CD4-positive, CD25-positive, alpha-beta regulatory T cell (primary cell): ENCODE results near the gene PUM1. TPM values are rescaled to one million over a fixed set of nuclear protein-coding genes. Genes with fewer than 3 reads are reported as not detected.
"Not testable (repeated sequence)": the region's sequence is repeated elsewhere in the genome, so short reads cannot be mapped to it uniquely, and the experiment has no call there.

ENCODE experiments used
- ATAC-seq, 2 donors: fragments of 150-1000 bp; cut with Tn5 transposase; one replicate each; pipeline ENCODE4 v1.10.0; 2021; ENCODE audit warnings: low read depth in 2 of 2, moderate number of reproducible peaks in 2 of 2, moderate library complexity in 1 of 2
- DNase-seq, 3 donors: peaks; one replicate each; pipeline versions ENCODE4 v3.0.0 to v3.0.0-alpha.2; 2012 to 2022; ENCODE audit warnings: mixed read lengths in 1 of 3
- H3K27ac ChIP-seq: one replicate; pipeline ENCODE4 v1.7.0; 2013; ENCODE audit warnings: mild to moderate bottlenecking, low read length; ENCODE audit not compliant: insufficient read depth, poor library complexity, severe bottlenecking
- H3K27me3 ChIP-seq: one replicate; pipeline ENCODE4 v1.7.0; 2013; ENCODE audit warnings: low read length; ENCODE audit not compliant: control insufficient read depth, insufficient read depth
- H3K36me3 ChIP-seq: one replicate; pipeline ENCODE4 v1.7.0; 2013; ENCODE audit warnings: mild to moderate bottlenecking, low read length, moderate library complexity; ENCODE audit not compliant: control insufficient read depth, insufficient read depth
- H3K4me1 ChIP-seq: 2 replicates; pipeline ENCODE4 v1.7.0; 2013; ENCODE audit warnings: mild to moderate bottlenecking, low read length; ENCODE audit not compliant: insufficient read depth, control insufficient read depth, poor library complexity, severe bottlenecking
- H3K4me3 ChIP-seq: one replicate; pipeline ENCODE4 v1.7.0; 2013; ENCODE audit warnings: low read depth, mild to moderate bottlenecking, low read length, moderate library complexity
- H3K9me3 ChIP-seq, 2 experiments: 1 replicate in 1 of 2; 2 replicates in 1 of 2; pipeline ENCODE4 v1.7.0; 2013; ENCODE audit warnings: low read length in 2 of 2, mild to moderate bottlenecking in 1 of 2, moderate library complexity in 1 of 2; ENCODE audit not compliant: control insufficient read depth in 2 of 2
- H3K27ac Mint-ChIP-seq, 3 donors: one replicate each; pipeline ENCODE4 v1.8.0; 2020 to 2022; ENCODE audit warnings: mild to moderate bottlenecking in 3 of 3, mixed read lengths in 3 of 3, moderate library complexity in 2 of 3
- H3K27me3 Mint-ChIP-seq: one replicate; pipeline ENCODE4 v1.8.0; 2022; ENCODE audit warnings: mild to moderate bottlenecking, mixed read lengths
- H3K36me3 Mint-ChIP-seq: one replicate; pipeline ENCODE4 v1.8.0; 2020; ENCODE audit warnings: mixed read lengths
- H3K4me1 Mint-ChIP-seq, 4 donors: one replicate each; pipeline ENCODE4 v1.8.0; 2020 to 2022; ENCODE audit warnings: mixed read lengths in 4 of 4, mild to moderate bottlenecking in 1 of 4
- H3K4me3 Mint-ChIP-seq, 4 donors: one replicate each; pipeline ENCODE4 v1.8.0; 2020 to 2022; ENCODE audit warnings: mild to moderate bottlenecking in 4 of 4, mixed read lengths in 4 of 4, moderate library complexity in 3 of 4
- H3K9me3 Mint-ChIP-seq, 7 donors: one replicate each; pipeline ENCODE4 v1.8.0; 2020 to 2022; ENCODE audit warnings: mixed read lengths in 7 of 7, mild to moderate bottlenecking in 3 of 7, moderate library complexity in 2 of 7
- polyA plus RNA-seq, 4 donors: library from polyadenylated mRNA; unstranded; fragments of 300-500 nt; fragmentation: Illumina TruSeq; gene quantifications; one replicate each; pipeline ENCODE4 v1.2.3, GENCODE V29; 2021
- total RNA-seq: library from RNA; stranded (reverse); gene quantifications from one replicate; pipeline ENCODE4 v1.2.3, GENCODE V29; 2022

PUM1 gene
- total and polyA plus RNA-seq, 5 donors from 2014 or later = 108 to 283 (median 136) TPM

- not testable (repeated sequence) for H3K27me3 Mint-ChIP-seq, ATAC-seq, H3K27me3 ChIP-seq, H3K9me3 Mint-ChIP-seq, H3K9me3 ChIP-seq, H3K36me3 ChIP-seq
- Mint-ChIP-seq H3K4me1 (peaks cover 23 to 60% (median 44%) of the 10 kb centered on the region in 4 donors), H3K36me3 (peaks cover 25% of the 10 kb centered on the region), H3K27ac (peak overlapping the region; percentile 89 to 98 (median 98)), H3K4me3 (peak overlapping the region; percentile 99 to 100 (median 100))
- Histone ChIP-seq H3K27ac (peak overlapping the region; percentile 93), H3K4me1 (peaks cover 78% of the 10 kb centered on the region), H3K4me3 (peak overlapping the region; percentile 98)
- peak in 2 of 3 donors; percentile 16 to 17 for DNase-seq
These were observed 3.2 kb downstream of the PUM1 start for GRCh38 chr1:31062162-31062866.

GRCh38 chr1:31058012-31058411, 7.5 kb downstream of the PUM1 start:
- H3K27me3 Mint-ChIP-seq = no peaks in the 10 kb centered on the region
- peak overlapping the region; percentile 66 to 83 (median 79) for H3K4me3 Mint-ChIP-seq
- H3K4me1 Mint-ChIP-seq = peaks cover 26 to 88% (median 57%) of the 10 kb centered on the region in 4 donors
- H3K27ac Mint-ChIP-seq = peak overlapping the region; percentile 57 to 88 (median 83)
- peaks cover 41% of the 10 kb centered on the region for H3K36me3 Mint-ChIP-seq
- ATAC-seq = peak; percentile 47 to 58
- Histone ChIP-seq H3K36me3 (peaks cover 27% of the 10 kb centered on the region), H3K9me3 (no peaks in the 10 kb centered on the region), H3K4me1 (peaks cover 97% of the 10 kb centered on the region), H3K27me3 (no peaks in the 10 kb centered on the region), H3K4me3 (peak overlapping the region; percentile 78), H3K27ac (peak overlapping the region; percentile 65)
- peak in 2 of 3 donors; percentile 51 to 73 for DNase-seq
- H3K9me3 Mint-ChIP-seq = peaks cover 0 to 2% (median 0%) of the 10 kb centered on the region in 7 donors

- Mint-ChIP-seq H3K9me3 (peaks cover 0 to 2% (median 0%) of the 10 kb centered on the region in 7 donors), H3K4me1 (peaks cover 21 to 87% (median 52%) of the 10 kb centered on the region in 4 donors), H3K27ac (peak overlapping the region; percentile 76 to 86 (median 78)), H3K36me3 (peaks cover 42% of the 10 kb centered on the region), H3K4me3 (peak overlapping the region; percentile 21 to 75 (median 62)), H3K27me3 (no peaks in the 10 kb centered on the region)
- Histone ChIP-seq H3K4me1 (peaks cover 83% of the 10 kb centered on the region), H3K36me3 (peaks cover 30% of the 10 kb centered on the region), H3K27ac (peak overlapping the region; percentile 43), H3K9me3 (no peaks in the 10 kb centered on the region), H3K27me3 (no peaks in the 10 kb centered on the region), H3K4me3 (peak overlapping the region; percentile 61)
- ATAC-seq (peak in 1 of 2 donors; percentile 43), DNase-seq (no peak)
These were observed 9.6 kb downstream of the PUM1 start for GRCh38 chr1:31055953-31056352.

GRCh38 chr1:31055501-31055900, 10.0 kb downstream of the PUM1 start:
- Mint-ChIP-seq H3K9me3 (peaks cover 0 to 2% (median 0%) of the 10 kb centered on the region in 7 donors), H3K27ac (peak overlapping the region; percentile 78 to 86 (median 79)), H3K36me3 (peaks cover 46% of the 10 kb centered on the region), H3K4me3 (peak overlapping the region; percentile 21 to 75 (median 62)), H3K27me3 (no peaks in the 10 kb centered on the region), H3K4me1 (peaks cover 25 to 87% (median 52%) of the 10 kb centered on the region in 4 donors)
- DNase-seq (no peak), ATAC-seq (no peak)
- Histone ChIP-seq H3K4me1 (peaks cover 82% of the 10 kb centered on the region), H3K4me3 (peak overlapping the region; percentile 61), H3K27ac (peak overlapping the region; percentile 43), H3K9me3 (no peaks in the 10 kb centered on the region), H3K27me3 (no peaks in the 10 kb centered on the region), H3K36me3 (peaks cover 33% of the 10 kb centered on the region)

GRCh38 chr1:31054958-31055481, 10.5 kb downstream of the PUM1 start:
- peak overlapping the region; percentile 43 for H3K27ac ChIP-seq
- peak overlapping the region; percentile 21 to 75 (median 62) for H3K4me3 Mint-ChIP-seq
- no peaks in the 10 kb centered on the region for H3K27me3 ChIP-seq
- no peaks in the 10 kb centered on the region for H3K9me3 ChIP-seq
- peaks cover 26 to 88% (median 55%) of the 10 kb centered on the region in 4 donors for H3K4me1 Mint-ChIP-seq
- H3K4me3 ChIP-seq = peak overlapping the region; percentile 61
- ATAC-seq (no peak), DNase-seq (no peak)
- H3K4me1 ChIP-seq = peaks cover 79% of the 10 kb centered on the region
- H3K36me3 Mint-ChIP-seq = peaks cover 48% of the 10 kb centered on the region
- H3K27me3 Mint-ChIP-seq = no peaks in the 10 kb centered on the region
- H3K27ac Mint-ChIP-seq = peak overlapping the region; percentile 78 to 86 (median 79)
- H3K36me3 ChIP-seq = peaks cover 33% of the 10 kb centered on the region
- peaks cover 0 to 2% (median 0%) of the 10 kb centered on the region in 7 donors for H3K9me3 Mint-ChIP-seq

- ATAC-seq (no peak), DNase-seq (no peak)
- Histone ChIP-seq H3K4me3 (peak overlapping the region; percentile 61), H3K27ac (peak overlapping the region; percentile 43), H3K36me3 (peaks cover 31% of the 10 kb centered on the region), H3K9me3 (no peaks in the 10 kb centered on the region), H3K4me1 (peaks cover 74% of the 10 kb centered on the region), H3K27me3 (no peaks in the 10 kb centered on the region)
- Mint-ChIP-seq H3K4me1 (peaks cover 26 to 86% (median 53%) of the 10 kb centered on the region in 4 donors), H3K4me3 (peak overlapping the region; percentile 21 to 75 (median 62)), H3K36me3 (peaks cover 48% of the 10 kb centered on the region), H3K9me3 (peaks cover 0 to 2% (median 0%) of the 10 kb centered on the region in 7 donors), H3K27ac (peak overlapping the region; percentile 78 to 86 (median 80)), H3K27me3 (no peaks in the 10 kb centered on the region)
These were observed 11.2 kb downstream of the PUM1 start for GRCh38 chr1:31054349-31054748.

DNA sequence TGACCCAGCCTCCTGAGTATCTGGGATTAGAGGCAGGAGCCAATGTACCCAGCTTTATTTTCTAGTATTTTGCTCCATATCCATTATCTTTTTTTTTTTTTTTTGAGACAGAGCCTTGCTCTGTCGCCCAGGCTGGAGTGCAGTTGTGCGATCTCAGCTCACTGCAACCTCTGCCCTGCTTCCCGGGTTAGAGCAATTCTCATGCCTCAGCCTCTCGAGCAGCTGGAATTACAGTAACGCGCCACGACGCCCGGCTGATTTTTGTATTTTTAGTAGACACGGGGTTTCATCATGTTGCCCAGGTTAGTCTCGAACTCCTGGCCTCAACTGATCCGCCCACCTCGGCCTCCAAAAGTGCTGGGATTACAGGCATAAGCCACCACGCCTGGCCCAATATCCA, 12.9 kb downstream of the PUM1 start:
- not testable (repeated sequence) for ATAC-seq, H3K9me3 Mint-ChIP-seq, DNase-seq, H3K27me3 ChIP-seq, H3K4me3 ChIP-seq, H3K9me3 ChIP-seq, H3K27ac ChIP-seq, H3K27me3 Mint-ChIP-seq, H3K4me3 Mint-ChIP-seq
- peaks cover 24% of the 10 kb centered on the region for H3K36me3 ChIP-seq
- peaks cover 60% of the 10 kb centered on the region for H3K4me1 ChIP-seq
- Mint-ChIP-seq H3K27ac (peak overlapping the region in 1 of 3 donors; percentile 56), H3K36me3 (peaks cover 30% of the 10 kb centered on the region), H3K4me1 (peaks cover 20 to 81% (median 41%) of the 10 kb centered on the region in 4 donors)
